Activated CD4-positive, CD25-positive, alpha-beta regulatory T cell treated with anti-CD3 and anti-CD28 coated beads, Interleukin-2, amount 50 U/mL, for 72 hours (primary cell): ENCODE measurements around the gene ZBTB7C.

Experiments used
- DNase-seq: peaks from one replicate; pipeline ENCODE4 v3.0.0; 2021

ZBTB7C gene

DNA sequence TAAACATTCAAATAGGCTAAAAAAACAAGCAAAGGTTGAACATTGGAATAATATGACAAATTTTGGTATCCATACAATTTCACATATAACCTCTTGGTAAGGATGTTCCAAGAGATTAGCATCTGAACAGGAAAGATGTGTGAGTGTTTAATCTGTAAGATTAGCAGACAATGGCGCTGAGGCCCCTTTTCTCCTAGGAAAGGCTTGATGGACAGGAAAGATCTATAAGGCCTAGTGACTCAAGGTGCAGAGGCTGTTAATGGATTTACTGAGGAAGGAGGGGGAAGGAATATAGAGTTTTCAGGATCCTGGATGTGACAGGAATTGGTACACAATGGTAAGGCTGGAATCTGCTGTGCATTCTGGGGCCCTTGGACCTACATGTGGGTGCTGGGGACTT lies 430.6 kb downstream of the ZBTB7C start:
- DNase-seq, result no peak

DNA sequence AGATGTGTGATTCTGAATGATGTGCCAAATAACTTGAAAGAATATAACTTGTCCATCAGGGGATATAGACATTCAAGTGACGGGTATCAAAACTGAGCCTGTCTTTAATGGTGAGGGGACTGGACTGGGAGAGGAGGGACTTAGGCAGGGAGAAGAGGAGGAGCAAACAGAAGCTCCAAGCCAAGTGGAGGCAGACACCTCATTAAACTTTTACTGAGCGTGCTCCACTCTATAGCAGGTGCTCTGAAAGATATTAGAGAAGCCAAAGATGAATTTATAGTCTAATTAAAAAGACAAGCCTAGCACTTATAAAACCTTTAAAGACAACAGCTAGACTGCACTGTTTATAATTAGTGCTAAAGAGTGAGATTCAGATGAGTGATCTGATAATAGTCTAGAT lies 431.0 kb downstream of the ZBTB7C start:
- no peak for DNase-seq
